Activated naive CD4-positive, alpha-beta T cell treated with anti-CD3 and anti-CD28 coated beads, Interleukin-2, amount 50 U/mL, for 24 hours (primary cell): ENCODE data around the gene CYTH3.
"Not testable (repeated sequence)": the region's sequence is repeated elsewhere in the genome, so short reads cannot be mapped to it uniquely, and the experiment has no call there.

Experiments
- H3K27ac Mint-ChIP-seq: one replicate; pipeline ENCODE4 v1.8.0; 2021; ENCODE audit warnings: mild to moderate bottlenecking, mixed read lengths
- H3K27me3 Mint-ChIP-seq: one replicate; pipeline ENCODE4 v1.8.0; 2021; ENCODE audit warnings: mixed read lengths
- H3K36me3 Mint-ChIP-seq: one replicate; pipeline ENCODE4 v1.8.0; 2021; ENCODE audit warnings: mixed read lengths
- H3K4me1 Mint-ChIP-seq: one replicate; pipeline ENCODE4 v1.8.0; 2021; ENCODE audit warnings: mixed read lengths
- H3K4me3 Mint-ChIP-seq: one replicate; pipeline ENCODE4 v1.8.0; 2021; ENCODE audit warnings: mild to moderate bottlenecking, mixed read lengths
- H3K9me3 Mint-ChIP-seq: one replicate; pipeline ENCODE4 v1.8.0; 2021; ENCODE audit warnings: mixed read lengths

CYTH3 gene

DNA sequence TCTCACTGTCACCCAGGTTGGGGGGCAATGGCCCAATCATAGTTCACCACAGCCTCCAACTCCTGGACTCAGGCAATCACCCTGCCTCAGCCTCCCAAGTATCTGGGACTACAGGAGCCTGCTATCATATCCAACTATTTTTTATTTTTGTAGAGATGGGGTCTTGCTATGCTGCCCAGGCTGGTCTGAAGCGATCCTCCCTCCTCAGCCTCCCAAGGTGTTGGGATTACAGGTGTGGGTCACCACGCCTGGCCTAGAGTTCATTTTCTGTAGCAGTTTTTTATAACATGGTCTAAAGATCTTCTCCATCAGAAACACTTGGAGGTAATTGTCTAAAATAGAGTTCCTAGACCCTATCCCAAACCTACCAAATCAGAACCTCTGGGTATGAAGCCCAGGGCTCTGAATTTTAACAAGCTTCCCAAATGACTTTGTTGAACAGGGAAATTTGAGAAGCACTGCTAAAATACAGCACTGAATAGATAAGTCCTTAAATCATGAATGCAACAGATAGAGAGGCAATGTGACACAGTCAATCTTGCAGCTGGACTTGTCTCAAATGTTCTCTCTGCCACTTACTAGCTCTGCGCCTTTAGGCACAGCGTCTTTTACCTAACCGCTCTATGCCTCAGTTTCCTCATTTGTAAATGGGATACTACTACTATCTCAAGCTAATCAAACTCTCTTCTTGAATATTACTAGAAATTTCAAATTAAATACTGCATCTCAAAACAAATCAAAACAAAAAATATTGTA lies 63.7 kb downstream of the CYTH3 start:
- no peaks in the 10 kb centered on the region for H3K4me1 Mint-ChIP-seq
- no peak overlapping the region for H3K27ac Mint-ChIP-seq
- no peak overlapping the region for H3K4me3 Mint-ChIP-seq
- H3K9me3 Mint-ChIP-seq: no peaks in the 10 kb centered on the region
- H3K27me3 Mint-ChIP-seq: no peaks in the 10 kb centered on the region
- peaks cover 1% of the 10 kb centered on the region for H3K36me3 Mint-ChIP-seq

DNA sequence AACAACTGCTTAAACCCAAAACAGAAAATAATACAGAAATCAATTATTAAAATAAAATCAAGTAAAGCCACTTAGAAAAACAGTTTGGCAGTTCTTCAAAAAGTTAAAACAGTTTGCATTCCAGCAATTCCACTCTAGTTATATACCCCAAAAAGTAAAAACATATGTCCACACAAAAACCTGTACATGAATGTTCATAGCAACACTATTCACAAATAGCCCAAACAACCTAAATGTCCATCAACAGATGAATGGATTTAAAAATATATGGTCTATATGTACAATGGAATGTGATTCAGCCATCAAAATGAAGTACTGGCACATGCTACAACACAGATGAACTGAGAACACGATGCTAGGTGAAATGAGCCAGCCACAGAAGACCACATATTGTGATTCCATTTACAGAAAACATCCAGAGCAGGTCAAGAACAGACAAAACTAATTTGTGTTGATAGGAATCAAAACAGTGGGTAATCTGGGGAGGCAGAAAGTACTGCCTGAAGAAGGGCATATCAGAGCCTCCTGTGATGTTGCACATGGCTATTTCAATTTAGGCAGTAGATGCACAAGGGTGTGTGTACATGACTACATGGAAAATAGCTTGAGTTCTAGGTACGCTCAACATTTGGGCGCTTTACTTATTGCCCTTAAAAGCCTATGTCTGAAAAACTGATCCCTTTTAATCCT lies 66.3 kb downstream of the CYTH3 start:
- Mint-ChIP-seq H3K27me3 (no peaks in the 10 kb centered on the region), H3K4me3 (no peak overlapping the region)

DNA sequence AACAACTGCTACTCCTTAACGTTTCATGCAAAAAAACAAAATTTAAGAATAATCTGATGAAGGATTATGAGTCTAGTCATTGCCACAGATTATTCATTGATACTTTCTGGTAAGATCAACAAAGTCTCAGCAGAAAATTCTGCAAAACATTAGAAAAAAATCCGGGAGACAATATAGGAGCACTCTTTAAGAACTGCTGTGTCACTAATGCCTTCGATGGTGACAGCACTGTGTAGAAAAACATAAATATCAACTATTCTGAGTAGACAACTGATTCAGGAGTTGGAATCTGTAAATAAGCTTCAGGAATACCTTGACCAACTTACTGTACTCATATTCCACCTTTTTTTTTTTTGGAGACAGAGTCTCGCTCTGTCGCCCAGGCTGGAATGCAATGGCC lies 69.0 kb downstream of the CYTH3 start:
- no peak overlapping the region for H3K4me3 Mint-ChIP-seq
- H3K27me3 Mint-ChIP-seq: no peaks in the 10 kb centered on the region
- H3K9me3 Mint-ChIP-seq: no peaks in the 10 kb centered on the region
- H3K27ac Mint-ChIP-seq: no peak overlapping the region
- no peaks in the 10 kb centered on the region for H3K36me3 Mint-ChIP-seq
- no peaks in the 10 kb centered on the region for H3K4me1 Mint-ChIP-seq

More for the DNA sequence above, 66.3 kb downstream of the CYTH3 start:
- H3K27ac Mint-ChIP-seq: no peak overlapping the region
- no peaks in the 10 kb centered on the region for H3K4me1 Mint-ChIP-seq
- H3K9me3 Mint-ChIP-seq: no peaks in the 10 kb centered on the region
- peaks cover 1% of the 10 kb centered on the region for H3K36me3 Mint-ChIP-seq

GRCh38 chr7:6202117-6202516 lies 70.3 kb downstream of the CYTH3 start:
- Mint-ChIP-seq H3K36me3 (no peaks in the 10 kb centered on the region), H3K27ac (no peak overlapping the region), H3K4me1 (no peaks in the 10 kb centered on the region), H3K27me3 (no peaks in the 10 kb centered on the region), H3K4me3 (no peak overlapping the region), H3K9me3 (no peaks in the 10 kb centered on the region)

DNA sequence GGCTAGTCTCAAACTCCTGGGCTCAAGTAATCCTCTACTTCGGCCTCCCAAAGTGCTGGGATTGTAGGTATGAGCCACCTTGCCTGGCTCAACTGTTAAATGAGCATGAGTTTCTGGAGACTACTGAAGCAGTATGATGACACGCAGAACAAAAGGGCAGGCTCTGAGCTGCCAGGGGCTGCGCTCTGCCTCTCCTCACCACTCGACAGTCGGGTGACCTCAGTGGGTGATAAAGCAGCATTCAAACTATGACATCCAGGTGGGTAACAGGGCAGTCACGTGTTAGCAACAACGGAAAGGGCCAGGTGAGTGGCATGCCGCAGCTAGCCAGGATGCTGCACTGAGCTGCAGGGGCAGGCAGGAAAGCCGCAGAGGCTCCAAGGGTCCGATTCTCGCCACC lies 71.5 kb downstream of the CYTH3 start:
- no peaks in the 10 kb centered on the region for H3K27me3 Mint-ChIP-seq

GRCh38 chr7:6198689-6199595 lies 73.5 kb downstream of the CYTH3 start:
- H3K9me3 Mint-ChIP-seq: no peaks in the 10 kb centered on the region
- no peaks in the 10 kb centered on the region for H3K4me1 Mint-ChIP-seq
- no peaks in the 10 kb centered on the region for H3K27me3 Mint-ChIP-seq
- no peak overlapping the region for H3K27ac Mint-ChIP-seq
- H3K36me3 Mint-ChIP-seq: no peaks in the 10 kb centered on the region
- H3K4me3 Mint-ChIP-seq: no peak overlapping the region

More for the DNA sequence above, 71.5 kb downstream of the CYTH3 start:
- H3K4me3 Mint-ChIP-seq: no peak overlapping the region
- H3K9me3 Mint-ChIP-seq: no peaks in the 10 kb centered on the region
- no peaks in the 10 kb centered on the region for H3K36me3 Mint-ChIP-seq
- H3K27ac Mint-ChIP-seq: no peak overlapping the region
- no peaks in the 10 kb centered on the region for H3K4me1 Mint-ChIP-seq

DNA sequence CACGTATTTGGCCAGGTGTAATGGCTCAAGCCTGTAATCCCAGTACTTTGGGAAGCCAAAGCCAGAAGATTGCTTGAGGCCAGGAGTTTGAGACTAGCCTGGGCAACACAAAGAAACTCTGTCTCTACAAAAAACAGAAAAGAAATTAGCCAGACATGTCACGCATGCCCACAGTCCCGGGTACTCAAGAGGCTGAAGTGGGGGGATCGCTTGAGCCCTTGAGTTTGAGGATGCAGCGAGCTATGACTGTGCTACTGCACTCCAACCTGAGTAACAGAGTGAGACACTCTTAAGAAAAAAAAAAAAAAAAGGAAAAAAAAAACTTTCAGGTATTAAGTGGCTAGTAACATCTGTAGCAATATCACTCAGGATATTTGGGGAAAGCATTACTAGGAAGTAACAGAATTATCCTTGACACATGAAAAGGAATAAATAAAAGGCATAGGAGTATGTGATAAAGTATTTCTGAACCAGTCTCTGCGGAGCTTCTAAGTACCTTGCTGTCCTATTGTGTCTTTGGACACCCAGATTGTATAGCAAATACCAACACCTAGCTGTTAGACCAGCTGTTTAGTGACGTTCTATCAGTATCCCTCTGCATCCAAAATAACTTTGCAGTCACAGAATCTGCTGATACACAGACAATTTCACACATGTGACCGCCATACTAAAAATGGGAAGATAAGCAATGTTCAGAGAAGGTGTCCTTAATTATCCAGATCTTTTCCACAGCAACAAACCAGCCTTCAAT lies 74.4 kb downstream of the CYTH3 start:
- H3K4me1 Mint-ChIP-seq: no peaks in the 10 kb centered on the region
- H3K27me3 Mint-ChIP-seq: no peaks in the 10 kb centered on the region
- no peaks in the 10 kb centered on the region for H3K9me3 Mint-ChIP-seq
- H3K4me3 Mint-ChIP-seq: no peak overlapping the region
- H3K36me3 Mint-ChIP-seq: no peaks in the 10 kb centered on the region
- no peak overlapping the region for H3K27ac Mint-ChIP-seq

GRCh38 chr7:6193709-6194108 lies 78.7 kb downstream of the CYTH3 start:
- Mint-ChIP-seq H3K9me3 (no peaks in the 10 kb centered on the region), H3K27me3 (no peaks in the 10 kb centered on the region), H3K27ac (no peak overlapping the region), H3K4me1 (no peaks in the 10 kb centered on the region), H3K4me3 (no peak overlapping the region), H3K36me3 (no peaks in the 10 kb centered on the region)

GRCh38 chr7:6190563-6190962 lies 81.9 kb downstream of the CYTH3 start:
- not testable (repeated sequence) for H3K27me3 Mint-ChIP-seq, H3K4me3 Mint-ChIP-seq, H3K4me1 Mint-ChIP-seq, H3K27ac Mint-ChIP-seq, H3K36me3 Mint-ChIP-seq, H3K9me3 Mint-ChIP-seq

- Mint-ChIP-seq H3K36me3 (peaks cover 2% of the 10 kb centered on the region), H3K4me3 (no peak overlapping the region), H3K27me3 (no peaks in the 10 kb centered on the region), H3K9me3 (no peaks in the 10 kb centered on the region), H3K4me1 (no peaks in the 10 kb centered on the region), H3K27ac (no peak overlapping the region)
Measured at GRCh38 chr7:6188389-6188788, 84.0 kb downstream of the CYTH3 start.

- Mint-ChIP-seq H3K9me3 (no peaks in the 10 kb centered on the region), H3K36me3 (peaks cover 2% of the 10 kb centered on the region), H3K4me1 (no peaks in the 10 kb centered on the region), H3K27me3 (no peaks in the 10 kb centered on the region), H3K27ac (no peak overlapping the region), H3K4me3 (no peak overlapping the region)
Measured at GRCh38 chr7:6186577-6186976, 85.8 kb downstream of the CYTH3 start.

- Mint-ChIP-seq H3K4me1 (no peaks in the 10 kb centered on the region), H3K4me3 (no peak overlapping the region), H3K9me3 (no peaks in the 10 kb centered on the region), H3K27me3 (no peaks in the 10 kb centered on the region), H3K27ac (no peak overlapping the region), H3K36me3 (peaks cover 2% of the 10 kb centered on the region)
Measured at GRCh38 chr7:6182993-6183392, 89.4 kb downstream of the CYTH3 start.

DNA sequence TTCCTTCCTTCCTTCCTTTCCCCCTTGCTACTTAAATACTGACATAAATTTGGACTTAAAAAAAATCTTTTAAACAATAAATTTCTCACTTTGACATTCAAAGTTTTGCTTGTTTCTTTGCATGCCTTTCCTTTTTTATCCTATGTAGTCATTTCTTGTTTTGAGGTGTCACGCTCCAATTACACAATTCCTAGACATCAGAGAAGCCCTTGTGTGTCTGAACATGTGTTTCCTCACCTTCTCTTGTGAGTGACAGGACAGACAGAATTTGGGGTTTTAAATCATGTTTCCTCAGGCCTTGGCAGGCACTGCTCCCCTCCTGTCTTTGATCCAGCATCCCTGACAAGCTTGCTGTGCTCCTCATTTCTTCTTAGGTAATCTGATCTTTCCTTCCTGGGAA lies 91.3 kb downstream of the CYTH3 start:
- H3K4me3 Mint-ChIP-seq: no peak overlapping the region
- no peaks in the 10 kb centered on the region for H3K4me1 Mint-ChIP-seq
- H3K9me3 Mint-ChIP-seq: no peaks in the 10 kb centered on the region
- H3K27ac Mint-ChIP-seq: no peak overlapping the region
- H3K27me3 Mint-ChIP-seq: no peaks in the 10 kb centered on the region
- H3K36me3 Mint-ChIP-seq: no peaks in the 10 kb centered on the region

DNA sequence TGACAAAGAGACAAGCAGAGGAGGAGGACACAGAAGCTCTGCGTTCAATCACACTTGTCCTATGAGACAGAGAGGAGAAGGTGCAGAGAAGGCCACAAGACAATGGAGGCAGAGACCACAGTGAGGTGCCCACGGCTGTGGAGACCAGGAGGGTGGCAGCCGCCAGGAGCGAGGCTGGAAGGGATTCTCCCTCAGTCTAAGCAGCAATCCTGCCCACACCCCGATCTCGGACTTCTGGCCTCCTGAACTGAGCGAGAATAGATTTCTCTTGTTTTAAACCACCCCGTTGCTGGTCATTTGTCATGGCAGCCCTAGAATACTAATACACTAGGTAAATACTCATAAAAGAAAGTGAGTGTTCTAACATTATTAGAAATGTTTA lies 92.1 kb downstream of the CYTH3 start:
- no peak overlapping the region for H3K27ac Mint-ChIP-seq
- no peaks in the 10 kb centered on the region for H3K36me3 Mint-ChIP-seq
- no peaks in the 10 kb centered on the region for H3K4me1 Mint-ChIP-seq
- H3K4me3 Mint-ChIP-seq: no peak overlapping the region
- no peaks in the 10 kb centered on the region for H3K27me3 Mint-ChIP-seq
- no peaks in the 10 kb centered on the region for H3K9me3 Mint-ChIP-seq

DNA sequence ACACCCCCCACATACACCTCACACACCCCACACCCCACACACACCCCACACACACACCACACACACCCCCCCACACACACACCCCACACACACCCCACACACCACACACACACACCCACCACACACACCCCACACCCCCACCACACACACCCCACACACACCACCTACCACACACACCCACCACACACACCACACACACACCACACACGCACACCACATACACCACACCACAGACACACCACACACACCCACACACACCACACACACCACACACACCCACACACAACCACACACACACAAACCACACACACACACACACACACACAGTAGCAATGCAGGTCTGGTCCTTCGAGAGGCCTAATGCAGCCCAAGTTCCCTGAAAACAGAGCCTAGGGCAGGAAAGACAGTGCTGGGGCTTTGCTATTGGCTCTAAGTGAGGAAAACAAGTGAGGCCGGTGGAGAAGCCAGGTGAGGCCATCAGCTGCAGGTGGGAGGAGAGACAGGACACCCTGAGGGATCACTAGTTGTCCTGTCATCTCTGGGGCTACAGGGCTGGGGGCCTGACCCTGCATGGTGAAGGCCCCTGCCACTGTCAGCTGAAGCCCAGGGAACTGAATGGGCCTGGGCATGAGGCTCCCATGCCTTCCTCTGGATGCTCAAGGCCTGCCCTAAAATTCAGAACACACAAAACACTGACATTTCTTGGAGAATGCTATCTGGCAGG lies 92.6 kb downstream of the CYTH3 start:
- H3K27me3 Mint-ChIP-seq: no peaks in the 10 kb centered on the region
- H3K27ac Mint-ChIP-seq: no peak overlapping the region

More for the DNA sequence above, 92.6 kb downstream of the CYTH3 start:
- no peak overlapping the region for H3K4me3 Mint-ChIP-seq
- H3K36me3 Mint-ChIP-seq: no peaks in the 10 kb centered on the region
- H3K4me1 Mint-ChIP-seq: no peaks in the 10 kb centered on the region
- H3K9me3 Mint-ChIP-seq: no peaks in the 10 kb centered on the region
